HEK293 (cell line): Measurements from ENCODE around the gene ELOVL6.
A peak's percentile ranks its signal among the peaks of the same experiment; 100 is the strongest.

Source experiments
- CTCF ChIA-PET: fragments of 350-600 bp; formaldehyde crosslinking; extraction: SDS; loops from one replicate; lab custom pipeline; 2021; ENCODE audit warnings: antibody characterized with exemption; lab: Yijun Ruan, JAX
- POLR2A ChIA-PET: fragments of 300-600 bp; formaldehyde crosslinking; extraction: SDS; loops from one replicate; lab custom pipeline; 2020; ENCODE audit warnings: antibody characterized with exemption, inconsistent platforms; lab: Yijun Ruan, JAX
- H3K27ac ChIP-seq: fragments of 200-500 bp; sonication (Bioruptor generic); 2 replicates; pipeline ENCODE4 v1.5.1; 2014; ENCODE audit warnings: low read depth, low read length, control low read depth, inconsistent platforms; ENCODE audit errors: extremely low read depth
- H3K36me3 ChIP-seq, 2 experiments: fragments of 200-500 bp in 1 of 2; sonication (Bioruptor generic) in 1 of 2; 1 replicate in 1 of 2; 2 replicates in 1 of 2; pipeline ENCODE4 v1.5.1; 2014 to 2017; ENCODE audit warnings: inconsistent platforms in 2 of 2, low read length in 2 of 2; ENCODE audit not compliant: control insufficient read depth in 2 of 2, insufficient read depth in 1 of 2
- H3K4me1 ChIP-seq: fragments of 200-500 bp; sonication (Bioruptor generic); 2 replicates; pipeline ENCODE4 v1.5.1; 2014; ENCODE audit warnings: mild to moderate bottlenecking, low read length, inconsistent platforms; ENCODE audit not compliant: control insufficient read depth, insufficient read depth
- H3K4me3 ChIP-seq: 2 replicates; pipeline ENCODE4 v1.5.1; 2011; ENCODE audit warnings: low read depth, mild to moderate bottlenecking, control low read depth, low read length, moderate library complexity
- H3K9me3 ChIP-seq: fragments of 200-500 bp; sonication (Bioruptor generic); 2 replicates; pipeline ENCODE4 v1.5.1; 2014; ENCODE audit warnings: low read depth, low read length, inconsistent platforms; ENCODE audit not compliant: control insufficient read depth, insufficient read depth
- AEBP2 ChIP-seq: fragments of 450-650 bp; formaldehyde crosslinking; IDR thresholded peaks from 2 replicates; pipeline ENCODE4 v1.5.1; 2016; ENCODE audit warnings: missing biosample characterization, missing genetic modification characterization, borderline replicate concordance
- GLI4 ChIP-seq: fragments of 450-650 bp; formaldehyde crosslinking; IDR thresholded peaks from 2 replicates; pipeline ENCODE4 v1.5.1; 2016; ENCODE audit warnings: missing biosample characterization, missing genetic modification characterization
- KLF16 ChIP-seq: fragments of 450-650 bp; formaldehyde crosslinking; IDR thresholded peaks from 2 replicates; pipeline ENCODE4 v1.5.1; 2017; ENCODE audit warnings: missing biosample characterization, missing genetic modification characterization
- KLF8 ChIP-seq: fragments of 450-650 bp; formaldehyde crosslinking; IDR thresholded peaks from 2 replicates; pipeline ENCODE4 v1.5.1; 2016; ENCODE audit warnings: missing biosample characterization, missing genetic modification characterization
- SCRT2 ChIP-seq: fragments of 450-650 bp; formaldehyde crosslinking; IDR thresholded peaks from 2 replicates; pipeline ENCODE4 v1.5.1; 2016; ENCODE audit warnings: missing biosample characterization, missing genetic modification characterization
- ZNF157 ChIP-seq: fragments of 450-650 bp; formaldehyde crosslinking; IDR thresholded peaks from 2 replicates; pipeline ENCODE4 v1.5.1; 2016; ENCODE audit warnings: missing biosample characterization, missing genetic modification characterization
- ZNF169 ChIP-seq: fragments of 450-650 bp; formaldehyde crosslinking; IDR thresholded peaks from 2 replicates; pipeline ENCODE4 v1.5.1; 2016; ENCODE audit warnings: missing biosample characterization, missing genetic modification characterization
- ZNF221 ChIP-seq: fragments of 450-650 bp; formaldehyde crosslinking; IDR thresholded peaks from 2 replicates; pipeline ENCODE4 v1.5.1; 2017; ENCODE audit warnings: missing biosample characterization, missing genetic modification characterization, borderline replicate concordance
- ZNF239 ChIP-seq: fragments of 450-650 bp; formaldehyde crosslinking; IDR thresholded peaks from 2 replicates; pipeline ENCODE4 v1.5.1; 2016; ENCODE audit warnings: missing biosample characterization, missing genetic modification characterization
- ZNF416 ChIP-seq: fragments of 450-650 bp; formaldehyde crosslinking; IDR thresholded peaks from 2 replicates; pipeline ENCODE4 v1.5.1; 2016; ENCODE audit warnings: missing biosample characterization, missing genetic modification characterization
- ZNF433 ChIP-seq: fragments of 450-650 bp; formaldehyde crosslinking; IDR thresholded peaks from 2 replicates; pipeline ENCODE4 v1.5.1; 2016; ENCODE audit warnings: missing biosample characterization, missing genetic modification characterization, low read depth
- ZNF76 ChIP-seq: fragments of 450-650 bp; formaldehyde crosslinking; IDR thresholded peaks from 2 replicates; pipeline ENCODE4; 2016; ENCODE audit warnings: low read depth, missing biosample characterization, missing genetic modification characterization, borderline replicate concordance
- ZNF768 ChIP-seq: fragments of 450-650 bp; formaldehyde crosslinking; IDR thresholded peaks from 2 replicates; pipeline ENCODE4 v1.5.1; 2018; ENCODE audit warnings: missing biosample characterization, mild to moderate bottlenecking, missing genetic modification characterization
- ZNF776 ChIP-seq: fragments of 450-650 bp; formaldehyde crosslinking; IDR thresholded peaks from 2 replicates; pipeline ENCODE4 v1.5.0; 2017; ENCODE audit warnings: missing biosample characterization, missing genetic modification characterization, borderline replicate concordance
- ZNF837 ChIP-seq: fragments of 450-650 bp; formaldehyde crosslinking; IDR thresholded peaks from 2 replicates; pipeline ENCODE4 v1.5.1; 2016; ENCODE audit warnings: missing biosample characterization, missing genetic modification characterization
- TF ChIP-seq, protein P1 (sequence below): fragments of 450-650 bp; formaldehyde crosslinking; IDR thresholded peaks from 2 replicates; pipeline ENCODE4 v1.5.1; 2016; ENCODE audit warnings: missing biosample characterization, missing genetic modification characterization
- TF ChIP-seq, protein P2 (sequence below): fragments of 450-650 bp; formaldehyde crosslinking; IDR thresholded peaks from 2 replicates; pipeline ENCODE4 v1.5.1; 2016; ENCODE audit warnings: missing biosample characterization, missing genetic modification characterization, low read depth
- TF ChIP-seq, protein P3 (sequence below): fragments of 450-650 bp; formaldehyde crosslinking; IDR thresholded peaks from 2 replicates; pipeline ENCODE4 v1.5.1; 2016; ENCODE audit warnings: missing biosample characterization, missing genetic modification characterization
- TF ChIP-seq, protein P4 (sequence below): fragments of 450-650 bp; formaldehyde crosslinking; IDR thresholded peaks from 2 replicates; pipeline ENCODE4 v1.5.1; 2017; ENCODE audit warnings: missing biosample characterization, missing genetic modification characterization
- TF ChIP-seq, protein P5 (sequence below): fragments of 450-650 bp; formaldehyde crosslinking; IDR thresholded peaks from 2 replicates; pipeline ENCODE4 v1.5.1; 2016; ENCODE audit warnings: missing biosample characterization, missing genetic modification characterization
- TF ChIP-seq, protein P6 (sequence below): fragments of 450-650 bp; formaldehyde crosslinking; IDR thresholded peaks from 2 replicates; pipeline ENCODE4 v1.5.1; 2017; ENCODE audit warnings: missing biosample characterization, mild to moderate bottlenecking, missing genetic modification characterization, moderate library complexity

The ELOVL6 gene, protein sequence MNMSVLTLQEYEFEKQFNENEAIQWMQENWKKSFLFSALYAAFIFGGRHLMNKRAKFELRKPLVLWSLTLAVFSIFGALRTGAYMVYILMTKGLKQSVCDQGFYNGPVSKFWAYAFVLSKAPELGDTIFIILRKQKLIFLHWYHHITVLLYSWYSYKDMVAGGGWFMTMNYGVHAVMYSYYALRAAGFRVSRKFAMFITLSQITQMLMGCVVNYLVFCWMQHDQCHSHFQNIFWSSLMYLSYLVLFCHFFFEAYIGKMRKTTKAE

DNA sequence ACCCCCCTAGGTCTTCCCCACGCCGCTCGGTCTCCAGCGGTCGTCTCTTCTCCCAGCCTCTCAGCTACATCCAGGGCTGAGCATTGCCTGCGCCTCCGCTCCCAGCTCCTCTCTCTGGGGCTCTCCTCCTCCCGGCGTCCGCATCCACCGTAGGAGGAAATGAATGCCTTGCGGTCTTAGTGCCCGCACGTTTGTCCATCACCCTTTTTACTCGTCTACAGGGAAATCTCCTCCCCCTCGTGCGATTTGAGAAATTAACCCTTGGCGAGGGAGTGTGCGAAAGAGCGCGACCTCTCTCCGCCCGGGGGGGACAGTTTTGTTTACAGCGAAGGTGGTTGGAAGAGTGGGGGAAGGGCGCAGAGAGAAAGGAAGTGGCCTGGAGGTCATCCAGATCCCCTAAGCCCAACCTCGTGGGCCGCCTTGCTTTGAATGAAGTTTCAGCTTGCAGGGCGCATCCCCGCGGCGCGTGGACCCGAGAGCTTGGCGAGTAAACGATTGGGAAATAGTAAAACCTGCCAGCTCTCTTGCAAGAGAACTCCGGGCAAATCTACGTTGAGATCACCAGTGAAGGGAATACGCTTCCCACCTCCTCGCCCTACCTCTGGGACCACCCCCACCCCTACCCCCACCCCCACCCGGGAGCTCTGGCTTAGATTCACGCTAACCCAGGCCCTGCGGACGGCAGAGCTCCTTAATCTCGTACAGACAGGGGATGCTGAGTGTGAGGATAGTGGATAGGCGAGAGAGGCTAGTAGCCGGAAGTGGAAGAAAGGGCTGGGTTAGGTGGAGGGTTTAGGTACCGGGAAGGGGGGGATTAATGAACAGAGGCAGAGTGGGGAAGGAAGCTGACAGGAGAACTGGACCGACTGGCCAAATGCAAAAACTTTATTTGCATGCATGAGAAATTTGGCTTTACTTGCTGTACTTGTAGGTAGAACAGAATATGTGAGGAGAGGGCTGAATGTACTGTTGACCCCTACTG lies at the start of gene ELOVL6:
ELOVL6 (minus strand) TSS at position 181 of the 982 bp plus-strand sequence. CDS start 280 bp downstream, outside the sequence.
- Histone ChIP-seq H3K27ac (peak within 1 kb of the TSS; percentile 84), H3K4me1 (no peaks in the 10 kb centered on the region)
- TF ChIP-seq ZNF776 (tag by site-specific recombination) (no peak), ZNF76 (peak; percentile 82), AEBP2 (tag by site-specific recombination) (no peak), KLF8 (tag by site-specific recombination) (0 out of 2 replicates have a peak, but pooled peaks have one; percentile 20), ZNF169 (tag by site-specific recombination) (no peak), ZNF157 (tag by site-specific recombination) (no peak), SCRT2 (tag by site-specific recombination) (no peak), KLF16 (tag by site-specific recombination) (0 out of 2 replicates have a peak, but pooled peaks have one; percentile 38), GLI4 (tag by site-specific recombination) (no peak), ZNF433 (no peak), ZNF221 (tag by site-specific recombination) (no peak), ZNF768 (tag by site-specific recombination) (no peak), ZNF416 (tag by site-specific recombination) (no peak), ZNF837 (no peak), ZNF239 (tag by site-specific recombination) (no peak)
- TF ChIP-seq, protein P1, sequence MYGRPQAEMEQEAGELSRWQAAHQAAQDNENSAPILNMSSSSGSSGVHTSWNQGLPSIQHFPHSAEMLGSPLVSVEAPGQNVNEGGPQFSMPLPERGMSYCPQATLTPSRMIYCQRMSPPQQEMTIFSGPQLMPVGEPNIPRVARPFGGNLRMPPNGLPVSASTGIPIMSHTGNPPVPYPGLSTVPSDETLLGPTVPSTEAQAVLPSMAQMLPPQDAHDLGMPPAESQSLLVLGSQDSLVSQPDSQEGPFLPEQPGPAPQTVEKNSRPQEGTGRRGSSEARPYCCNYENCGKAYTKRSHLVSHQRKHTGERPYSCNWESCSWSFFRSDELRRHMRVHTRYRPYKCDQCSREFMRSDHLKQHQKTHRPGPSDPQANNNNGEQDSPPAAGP (tag by site-specific recombination) = no peak
- TF ChIP-seq, protein P2, sequence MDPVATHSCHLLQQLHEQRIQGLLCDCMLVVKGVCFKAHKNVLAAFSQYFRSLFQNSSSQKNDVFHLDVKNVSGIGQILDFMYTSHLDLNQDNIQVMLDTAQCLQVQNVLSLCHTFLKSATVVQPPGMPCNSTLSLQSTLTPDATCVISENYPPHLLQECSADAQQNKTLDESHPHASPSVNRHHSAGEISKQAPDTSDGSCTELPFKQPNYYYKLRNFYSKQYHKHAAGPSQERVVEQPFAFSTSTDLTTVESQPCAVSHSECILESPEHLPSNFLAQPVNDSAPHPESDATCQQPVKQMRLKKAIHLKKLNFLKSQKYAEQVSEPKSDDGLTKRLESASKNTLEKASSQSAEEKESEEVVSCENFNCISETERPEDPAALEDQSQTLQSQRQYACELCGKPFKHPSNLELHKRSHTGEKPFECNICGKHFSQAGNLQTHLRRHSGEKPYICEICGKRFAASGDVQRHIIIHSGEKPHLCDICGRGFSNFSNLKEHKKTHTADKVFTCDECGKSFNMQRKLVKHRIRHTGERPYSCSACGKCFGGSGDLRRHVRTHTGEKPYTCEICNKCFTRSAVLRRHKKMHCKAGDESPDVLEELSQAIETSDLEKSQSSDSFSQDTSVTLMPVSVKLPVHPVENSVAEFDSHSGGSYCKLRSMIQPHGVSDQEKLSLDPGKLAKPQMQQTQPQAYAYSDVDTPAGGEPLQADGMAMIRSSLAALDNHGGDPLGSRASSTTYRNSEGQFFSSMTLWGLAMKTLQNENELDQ (tag by site-specific recombination) = no peak
- TF ChIP-seq, protein P3, sequence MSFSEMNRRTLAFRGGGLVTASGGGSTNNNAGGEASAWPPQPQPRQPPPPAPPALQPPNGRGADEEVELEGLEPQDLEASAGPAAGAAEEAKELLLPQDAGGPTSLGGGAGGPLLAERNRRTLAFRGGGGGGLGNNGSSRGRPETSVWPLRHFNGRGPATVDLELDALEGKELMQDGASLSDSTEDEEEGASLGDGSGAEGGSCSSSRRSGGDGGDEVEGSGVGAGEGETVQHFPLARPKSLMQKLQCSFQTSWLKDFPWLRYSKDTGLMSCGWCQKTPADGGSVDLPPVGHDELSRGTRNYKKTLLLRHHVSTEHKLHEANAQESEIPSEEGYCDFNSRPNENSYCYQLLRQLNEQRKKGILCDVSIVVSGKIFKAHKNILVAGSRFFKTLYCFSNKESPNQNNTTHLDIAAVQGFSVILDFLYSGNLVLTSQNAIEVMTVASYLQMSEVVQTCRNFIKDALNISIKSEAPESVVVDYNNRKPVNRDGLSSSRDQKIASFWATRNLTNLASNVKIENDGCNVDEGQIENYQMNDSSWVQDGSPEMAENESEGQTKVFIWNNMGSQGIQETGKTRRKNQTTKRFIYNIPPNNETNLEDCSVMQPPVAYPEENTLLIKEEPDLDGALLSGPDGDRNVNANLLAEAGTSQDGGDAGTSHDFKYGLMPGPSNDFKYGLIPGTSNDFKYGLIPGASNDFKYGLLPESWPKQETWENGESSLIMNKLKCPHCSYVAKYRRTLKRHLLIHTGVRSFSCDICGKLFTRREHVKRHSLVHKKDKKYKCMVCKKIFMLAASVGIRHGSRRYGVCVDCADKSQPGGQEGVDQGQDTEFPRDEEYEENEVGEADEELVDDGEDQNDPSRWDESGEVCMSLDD (tag by site-specific recombination) = 0 out of 2 replicates have a peak, but pooled peaks have one; percentile 38
- TF ChIP-seq, protein P4, sequence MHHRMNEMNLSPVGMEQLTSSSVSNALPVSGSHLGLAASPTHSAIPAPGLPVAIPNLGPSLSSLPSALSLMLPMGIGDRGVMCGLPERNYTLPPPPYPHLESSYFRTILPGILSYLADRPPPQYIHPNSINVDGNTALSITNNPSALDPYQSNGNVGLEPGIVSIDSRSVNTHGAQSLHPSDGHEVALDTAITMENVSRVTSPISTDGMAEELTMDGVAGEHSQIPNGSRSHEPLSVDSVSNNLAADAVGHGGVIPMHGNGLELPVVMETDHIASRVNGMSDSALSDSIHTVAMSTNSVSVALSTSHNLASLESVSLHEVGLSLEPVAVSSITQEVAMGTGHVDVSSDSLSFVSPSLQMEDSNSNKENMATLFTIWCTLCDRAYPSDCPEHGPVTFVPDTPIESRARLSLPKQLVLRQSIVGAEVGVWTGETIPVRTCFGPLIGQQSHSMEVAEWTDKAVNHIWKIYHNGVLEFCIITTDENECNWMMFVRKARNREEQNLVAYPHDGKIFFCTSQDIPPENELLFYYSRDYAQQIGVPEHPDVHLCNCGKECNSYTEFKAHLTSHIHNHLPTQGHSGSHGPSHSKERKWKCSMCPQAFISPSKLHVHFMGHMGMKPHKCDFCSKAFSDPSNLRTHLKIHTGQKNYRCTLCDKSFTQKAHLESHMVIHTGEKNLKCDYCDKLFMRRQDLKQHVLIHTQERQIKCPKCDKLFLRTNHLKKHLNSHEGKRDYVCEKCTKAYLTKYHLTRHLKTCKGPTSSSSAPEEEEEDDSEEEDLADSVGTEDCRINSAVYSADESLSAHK (tag by site-specific recombination) = no peak; the same call in 1 of the 2 replicates
- TF ChIP-seq, protein P5, sequence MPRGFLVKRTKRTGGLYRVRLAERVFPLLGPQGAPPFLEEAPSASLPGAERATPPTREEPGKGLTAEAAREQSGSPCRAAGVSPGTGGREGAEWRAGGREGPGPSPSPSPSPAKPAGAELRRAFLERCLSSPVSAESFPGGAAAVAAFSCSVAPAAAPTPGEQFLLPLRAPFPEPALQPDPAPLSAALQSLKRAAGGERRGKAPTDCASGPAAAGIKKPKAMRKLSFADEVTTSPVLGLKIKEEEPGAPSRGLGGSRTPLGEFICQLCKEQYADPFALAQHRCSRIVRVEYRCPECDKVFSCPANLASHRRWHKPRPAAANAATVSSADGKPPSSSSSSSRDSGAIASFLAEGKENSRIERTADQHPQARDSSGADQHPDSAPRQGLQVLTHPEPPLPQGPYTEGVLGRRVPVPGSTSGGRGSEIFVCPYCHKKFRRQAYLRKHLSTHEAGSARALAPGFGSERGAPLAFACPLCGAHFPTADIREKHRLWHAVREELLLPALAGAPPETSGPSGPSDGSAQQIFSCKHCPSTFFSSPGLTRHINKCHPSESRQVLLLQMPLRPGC (tag by site-specific recombination) = no peak
- TF ChIP-seq, protein P6, sequence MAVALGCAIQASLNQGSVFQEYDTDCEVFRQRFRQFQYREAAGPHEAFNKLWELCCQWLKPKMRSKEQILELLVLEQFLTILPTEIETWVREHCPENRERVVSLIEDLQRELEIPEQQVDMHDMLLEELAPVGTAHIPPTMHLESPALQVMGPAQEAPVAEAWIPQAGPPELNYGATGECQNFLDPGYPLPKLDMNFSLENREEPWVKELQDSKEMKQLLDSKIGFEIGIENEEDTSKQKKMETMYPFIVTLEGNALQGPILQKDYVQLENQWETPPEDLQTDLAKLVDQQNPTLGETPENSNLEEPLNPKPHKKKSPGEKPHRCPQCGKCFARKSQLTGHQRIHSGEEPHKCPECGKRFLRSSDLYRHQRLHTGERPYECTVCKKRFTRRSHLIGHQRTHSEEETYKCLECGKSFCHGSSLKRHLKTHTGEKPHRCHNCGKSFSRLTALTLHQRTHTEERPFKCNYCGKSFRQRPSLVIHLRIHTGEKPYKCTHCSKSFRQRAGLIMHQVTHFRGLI (tag by site-specific recombination) = peak; percentile 89

More for the DNA sequence above, at the start of gene ELOVL6:
- POLR2A ChIA-PET = interaction anchor here (0.6 to 0.7 kb wide), 3 partner anchors 112 to 213 kb away, joined by 3 to 5 read pairs (median 5); no protein-coding TSS in a partner anchor
- peak within 1 kb of the TSS; percentile 69 for H3K4me3 ChIP-seq
- no peaks in the 10 kb centered on the region for H3K36me3 ChIP-seq
- H3K9me3 ChIP-seq = no peaks in the 10 kb centered on the region
- CTCF ChIA-PET = interaction anchor here (0.6 to 1.2 kb wide), 2 partner anchors 152 to 312 kb away, joined by 3 to 7 read pairs; no protein-coding TSS in a partner anchor
